GM18870 (cell line): ENCODE data around the gene LYSMD1.

ENCODE experiments used
- ATAC-seq: cut with Tn5 transposase; IDR thresholded peaks from one replicate; pipeline ENCODE4 v1.9.1; 2021; ENCODE audit warnings: moderate library complexity; ENCODE audit not compliant: unreplicated experiment

LYSMD1 gene

GRCh38 chr1:151142411-151143056 lies 23.2 kb downstream of the LYSMD1 start:
- ATAC-seq: no peak

- no peak for ATAC-seq
Observed at GRCh38 chr1:151137789-151138188, 27.9 kb downstream of the LYSMD1 start.

DNA sequence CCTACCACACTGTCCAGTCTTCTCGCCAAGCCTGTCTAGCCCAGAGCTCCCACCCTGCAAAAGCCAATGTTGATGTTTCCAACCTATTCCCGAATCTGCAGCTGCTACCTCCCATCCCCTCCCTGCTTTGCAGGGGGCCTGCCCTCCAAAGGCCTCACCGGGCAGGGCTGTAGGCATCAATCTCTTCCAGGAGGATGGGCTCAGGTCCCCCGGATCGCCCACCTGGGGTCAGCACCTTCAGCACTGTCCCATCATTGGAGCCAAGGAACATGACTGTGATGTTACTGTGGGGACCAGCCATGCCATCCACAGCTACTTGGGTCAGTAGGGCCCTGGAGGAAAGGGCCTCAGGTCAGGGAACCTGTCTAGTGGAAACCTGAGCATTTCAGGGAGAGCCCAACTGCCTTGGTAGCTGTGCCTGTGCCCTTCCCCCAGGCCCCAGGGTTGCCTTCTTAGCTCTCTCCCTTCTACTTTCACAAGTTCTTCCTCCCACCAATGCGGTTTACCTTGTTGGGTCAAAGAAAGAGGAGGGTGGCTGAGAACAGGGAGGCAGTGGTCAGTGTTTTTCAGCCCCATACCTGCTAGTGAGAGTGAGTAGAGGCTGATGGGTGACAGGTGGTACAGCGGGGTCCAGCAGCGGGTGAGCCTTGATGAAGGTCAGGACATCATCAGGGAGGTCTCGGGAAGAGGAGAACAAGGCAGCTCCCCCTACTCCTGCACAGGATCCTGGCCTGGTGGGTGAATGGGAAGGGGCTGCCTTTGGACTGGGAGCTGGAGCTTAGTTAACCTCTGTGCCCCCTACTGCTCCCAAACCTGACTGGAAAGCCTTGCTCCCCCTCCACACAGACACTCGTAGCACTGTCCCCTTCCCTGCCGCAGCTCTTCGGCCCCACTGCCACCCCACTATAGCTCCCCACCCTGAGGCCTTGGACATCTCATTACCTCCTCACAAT lies 30.0 kb downstream of the LYSMD1 start:
- ATAC-seq: no peak

DNA sequence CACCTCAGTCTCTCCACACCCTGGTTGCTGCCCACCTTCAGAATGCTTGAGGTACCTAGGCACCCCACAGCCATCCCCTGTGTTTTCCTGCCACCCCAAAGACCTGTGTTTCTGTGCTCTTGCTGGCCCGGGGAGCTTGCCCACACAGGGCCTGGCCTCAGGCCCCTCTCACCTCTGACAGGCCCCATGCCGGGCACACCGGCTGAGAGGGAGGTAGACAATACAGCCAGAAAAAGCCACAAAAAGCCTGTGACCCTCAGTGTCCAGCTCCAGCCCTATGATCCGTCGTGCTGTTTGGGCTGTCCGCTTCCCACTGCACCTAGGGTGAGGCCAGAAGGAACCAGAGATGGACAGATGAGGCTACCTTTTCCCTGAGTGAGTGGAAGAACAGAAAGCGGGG lies 30.7 kb downstream of the LYSMD1 start:
- no peak for ATAC-seq

DNA sequence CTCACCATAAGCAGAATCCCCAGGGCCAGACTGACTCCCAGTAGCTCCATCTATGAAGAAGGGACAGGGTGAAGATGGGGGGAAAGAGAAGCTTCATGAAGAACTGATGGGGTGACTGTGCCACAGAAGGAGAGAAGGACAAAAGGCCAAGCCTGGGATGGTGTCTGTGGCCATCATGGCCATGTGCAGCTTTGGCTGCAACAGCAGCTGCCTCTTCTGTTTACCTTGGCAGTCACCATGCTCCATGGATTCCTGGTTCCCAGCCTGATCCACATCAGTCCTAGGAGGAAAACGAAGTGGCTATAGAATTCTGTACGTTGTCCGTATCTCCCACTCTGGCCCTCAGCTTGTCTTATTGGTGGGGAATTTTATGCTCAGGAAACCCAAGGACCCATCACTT lies 31.3 kb downstream of the LYSMD1 start:
- ATAC-seq: no peak

DNA sequence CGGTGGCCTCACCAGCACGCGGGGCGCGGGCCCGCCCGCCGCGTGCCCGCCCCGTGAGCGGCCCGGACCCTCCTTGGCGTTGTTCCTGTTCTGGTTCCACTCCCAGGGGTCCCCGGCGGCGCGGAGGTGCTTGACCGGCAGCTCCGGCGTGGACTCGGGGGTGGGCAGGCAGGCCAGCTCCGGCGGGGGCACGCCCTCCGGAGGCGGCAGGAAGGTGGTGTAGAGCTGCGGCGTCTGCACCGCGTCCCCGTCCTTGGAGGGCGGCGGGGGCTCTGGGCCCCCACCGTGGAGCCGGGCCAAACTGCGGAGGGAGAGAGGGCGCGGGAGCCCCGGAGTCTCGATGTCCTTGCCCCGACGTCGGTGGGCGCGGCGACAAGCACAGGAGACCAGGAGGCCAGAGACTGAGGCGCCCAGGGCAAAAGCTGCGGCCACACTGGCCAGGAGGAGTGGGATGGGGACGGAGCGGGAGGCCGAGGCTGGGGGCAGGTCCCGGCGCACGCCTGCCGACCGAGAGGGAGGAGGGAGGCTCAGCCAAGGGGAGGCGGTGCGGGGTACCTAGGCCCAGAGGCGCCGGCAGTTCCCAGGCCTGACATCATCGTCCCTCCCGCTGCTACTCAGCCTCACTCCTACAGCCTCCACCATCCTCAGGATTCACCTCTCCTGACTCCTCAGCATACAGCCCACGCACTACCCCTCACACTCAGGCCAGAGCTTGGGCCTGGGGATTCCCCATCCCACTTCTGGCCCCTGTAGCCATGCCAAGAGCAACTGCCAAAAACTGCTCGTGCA lies 32.5 kb downstream of the LYSMD1 start:
- ATAC-seq: no peak

GRCh38 chr1:151132335-151133017 lies 33.2 kb downstream of the LYSMD1 start:
- no peak for ATAC-seq

GRCh38 chr1:151131701-151132334 lies 33.9 kb downstream of the LYSMD1 start:
- ATAC-seq: no peak

DNA sequence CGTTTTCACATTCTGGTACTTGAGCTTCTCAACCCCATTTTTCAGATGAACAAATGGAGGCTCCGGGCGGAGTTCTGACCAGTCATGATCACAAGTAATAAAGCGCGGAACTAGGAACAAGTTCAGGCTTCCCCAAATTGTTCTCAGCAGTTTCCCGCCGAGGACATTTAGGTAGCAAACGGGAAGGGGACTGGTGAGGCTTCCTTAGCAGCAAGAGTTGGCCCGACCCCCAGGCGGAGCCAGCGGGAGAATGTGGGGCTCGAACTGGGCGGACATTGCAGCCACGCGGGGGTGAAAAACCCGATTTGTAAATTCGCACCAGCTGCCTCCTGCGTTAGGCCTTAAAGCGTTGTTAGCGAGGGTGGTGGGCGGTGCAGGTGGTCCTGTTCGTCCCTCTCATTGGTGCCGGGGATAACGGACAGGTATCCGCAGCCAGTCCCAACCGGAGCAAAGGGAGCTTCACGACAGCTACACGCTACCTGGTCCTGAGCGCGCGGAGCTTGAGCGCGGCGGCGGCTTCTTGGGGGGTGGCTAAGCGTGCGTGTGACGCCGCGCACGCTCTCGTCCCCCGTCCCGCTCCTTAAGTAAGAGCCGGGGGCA lies 34.6 kb downstream of the LYSMD1 start:
- no peak for ATAC-seq

DNA sequence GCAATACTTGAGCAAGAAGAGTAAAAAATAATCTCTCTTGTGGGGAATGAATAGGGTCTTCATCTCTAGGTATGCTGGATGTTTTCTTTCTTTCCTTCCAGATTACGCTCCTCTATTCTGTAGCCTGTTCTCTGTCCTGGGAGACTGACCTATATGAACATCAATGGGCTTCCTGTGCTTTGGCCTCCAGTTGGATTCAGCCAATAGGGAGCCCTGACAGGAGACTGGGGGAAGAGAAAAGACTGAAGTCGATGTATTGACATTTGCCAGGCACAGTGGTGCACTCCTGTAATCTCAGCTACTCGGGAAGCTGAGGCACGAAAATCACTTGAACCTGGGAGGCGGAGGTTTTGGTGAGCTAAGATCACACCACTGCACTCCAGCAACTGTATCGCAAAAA lies 36.9 kb downstream of the LYSMD1 start:
- ATAC-seq: no peak

DNA sequence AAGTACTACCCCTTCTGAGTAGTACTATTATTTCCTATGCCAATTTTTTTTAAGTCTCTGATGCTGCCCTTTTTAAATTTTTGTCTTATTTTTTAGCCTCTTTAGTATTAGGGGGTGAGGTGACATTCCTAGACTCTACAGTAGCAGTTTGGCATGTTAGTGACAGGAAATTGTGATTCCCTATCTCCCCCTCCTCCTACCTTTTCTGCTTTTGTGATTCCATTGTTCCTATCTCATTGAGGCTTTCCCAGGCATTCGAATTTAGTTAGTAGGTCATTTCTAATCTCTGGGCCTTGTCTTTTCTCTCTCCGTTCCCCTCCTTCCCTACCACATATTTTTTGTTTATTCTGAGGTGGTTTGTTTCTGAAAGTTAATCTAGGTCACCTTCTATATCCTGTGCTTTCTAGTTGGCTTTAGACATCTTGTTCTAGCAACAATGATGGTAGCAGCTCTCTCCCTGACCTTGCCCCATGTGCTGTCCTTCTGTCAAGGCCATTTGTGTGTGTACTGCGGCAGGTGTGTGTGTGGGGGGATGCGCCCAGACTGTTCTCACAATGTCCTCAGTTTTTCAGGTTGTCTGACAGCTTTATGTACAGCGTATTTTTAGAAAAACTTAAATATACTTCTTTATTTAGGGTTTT lies 40.8 kb downstream of the LYSMD1 start:
- no peak for ATAC-seq

- no peak for ATAC-seq
Observed at GRCh38 chr1:151113877-151114276, 51.8 kb downstream of the LYSMD1 start.
